Fibroblast of pulmonary artery (primary cell): ENCODE measurements around the gene PDE4D.

Experiments
- DNase-seq: peaks from one replicate; pipeline ENCODE4 v3.0.0-alpha.2; 2010; ENCODE audit warnings: low read depth
- H3K4me3 ChIP-seq: replicated peaks from 2 replicates; pipeline ENCODE4 v1.5.1; 2011; ENCODE audit warnings: low read depth, mild to moderate bottlenecking, control low read depth, low read length, moderate library complexity
- TF ChIP-seq, protein P1 (sequence below): IDR thresholded peaks from 2 replicates; pipeline ENCODE4 v1.5.1; 2011; ENCODE audit warnings: mild to moderate bottlenecking, control low read depth, low read length, inconsistent platforms; ENCODE audit errors: missing control alignments

PDE4D gene

GRCh38 chr5:59554501-59554900, 339.0 kb downstream of the PDE4D start:
- DNase-seq, result no peak

GRCh38 chr5:59553992-59554391, 339.5 kb downstream of the PDE4D start:
- TF ChIP-seq, protein P1, sequence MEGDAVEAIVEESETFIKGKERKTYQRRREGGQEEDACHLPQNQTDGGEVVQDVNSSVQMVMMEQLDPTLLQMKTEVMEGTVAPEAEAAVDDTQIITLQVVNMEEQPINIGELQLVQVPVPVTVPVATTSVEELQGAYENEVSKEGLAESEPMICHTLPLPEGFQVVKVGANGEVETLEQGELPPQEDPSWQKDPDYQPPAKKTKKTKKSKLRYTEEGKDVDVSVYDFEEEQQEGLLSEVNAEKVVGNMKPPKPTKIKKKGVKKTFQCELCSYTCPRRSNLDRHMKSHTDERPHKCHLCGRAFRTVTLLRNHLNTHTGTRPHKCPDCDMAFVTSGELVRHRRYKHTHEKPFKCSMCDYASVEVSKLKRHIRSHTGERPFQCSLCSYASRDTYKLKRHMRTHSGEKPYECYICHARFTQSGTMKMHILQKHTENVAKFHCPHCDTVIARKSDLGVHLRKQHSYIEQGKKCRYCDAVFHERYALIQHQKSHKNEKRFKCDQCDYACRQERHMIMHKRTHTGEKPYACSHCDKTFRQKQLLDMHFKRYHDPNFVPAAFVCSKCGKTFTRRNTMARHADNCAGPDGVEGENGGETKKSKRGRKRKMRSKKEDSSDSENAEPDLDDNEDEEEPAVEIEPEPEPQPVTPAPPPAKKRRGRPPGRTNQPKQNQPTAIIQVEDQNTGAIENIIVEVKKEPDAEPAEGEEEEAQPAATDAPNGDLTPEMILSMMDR, result no peak
- H3K4me3 ChIP-seq, result no peak overlapping the region
- no peak for DNase-seq

More at GRCh38 chr5:59554501-59554900, 339.0 kb downstream of the PDE4D start:
- H3K4me3 ChIP-seq, result no peak overlapping the region
- TF ChIP-seq, protein P1, result no peak

GRCh38 chr5:59548807-59549357, 344.6 kb downstream of the PDE4D start:
- H3K4me3 ChIP-seq, result no peak overlapping the region
- no peak for DNase-seq
- TF ChIP-seq, protein P1, result no peak

DNA sequence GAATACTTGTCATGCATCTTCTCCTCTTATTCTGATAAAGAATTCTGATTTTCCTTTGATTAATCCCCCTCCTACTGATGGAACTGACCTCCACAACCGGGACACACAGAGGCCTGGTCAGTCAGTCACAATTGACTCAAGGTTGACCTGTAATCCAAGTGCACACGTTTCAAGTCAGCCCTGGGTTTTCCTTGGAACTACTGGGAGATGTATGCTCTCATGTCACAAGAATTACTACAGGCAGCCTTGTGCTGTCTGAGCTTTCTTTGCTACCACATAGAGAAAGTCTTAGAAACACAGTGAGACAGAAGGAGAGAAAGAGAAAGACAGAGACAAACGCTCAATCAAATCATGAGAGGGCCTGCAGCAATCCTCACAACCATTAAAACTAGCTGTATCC, 345.8 kb downstream of the PDE4D start:
- no peak overlapping the region for H3K4me3 ChIP-seq
- TF ChIP-seq, protein P1, result no peak
- DNase-seq, result no peak

DNA sequence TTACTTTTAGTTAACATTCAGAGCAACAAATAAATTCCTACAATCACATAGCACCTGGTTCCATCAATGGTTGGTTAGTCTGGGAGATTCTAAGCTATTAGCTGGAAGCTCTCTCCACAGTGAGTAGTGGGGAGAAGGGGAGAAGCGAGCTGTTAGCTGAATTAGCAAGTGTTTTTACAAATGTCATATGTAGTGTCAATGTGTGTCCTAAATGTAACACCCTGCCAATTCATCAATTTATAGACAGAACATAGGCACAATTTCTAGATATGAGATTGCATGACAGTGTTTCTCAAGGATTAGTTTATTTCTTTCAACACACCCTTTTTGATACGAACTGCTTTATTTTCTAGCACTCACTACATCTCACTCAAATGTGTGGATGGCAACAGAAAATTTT, 349.0 kb downstream of the PDE4D start:
- H3K4me3 ChIP-seq, result no peak overlapping the region
- no peak for DNase-seq
- TF ChIP-seq, protein P1, result no peak

- DNase-seq, result peak; percentile 20
- TF ChIP-seq, protein P1, result no peak
- H3K4me3 ChIP-seq, result no peak overlapping the region
These were observed 349.6 kb downstream of the PDE4D start for GRCh38 chr5:59543821-59544442.
